K562 (cell line): Measurements from ENCODE around the gene NR3C2. TPM values are rescaled to one million over a fixed set of nuclear protein-coding genes. Genes with fewer than 3 reads are reported as not detected.

Experiments
- ATAC-seq: fragments of 200-7000 bp; cut with Tn5 transposase; 3 replicates; pipeline ENCODE4 v1.9.1; 2020; ENCODE audit warnings: moderate library complexity
- BruUV-seq: library from RNA; stranded (reverse); fragments of 400-500 nt; replicated peaks from 2 replicates; lab custom pipeline; 2021; lab: Mats Ljungman, UMichigan
- CTCF ChIA-PET: fragments of 300-600 bp; formaldehyde crosslinking; extraction: SDS; loops from one replicate; lab custom pipeline; 2021; ENCODE audit warnings: low intra/inter-chr PET ratio; lab: Yijun Ruan, JAX
- POLR2A ChIA-PET: fragments of 300-600, 350-650 bp; sonication (Branson Sonifier 250); formaldehyde crosslinking; extraction: SDS; loops from one replicate; lab custom pipeline; 2021; ENCODE audit warnings: antibody characterized with exemption, inconsistent platforms; lab: Yijun Ruan, JAX
- DNase-seq, 4 experiments: peaks; one replicate each; pipeline versions ENCODE4 v3.0.0 to v3.0.0-alpha.2; 2011 to 2018; ENCODE audit warnings: low spot score in 3 of 4, mixed read lengths in 3 of 4; ENCODE audit errors: extremely low read depth in 1 of 4
- FAIRE-seq: peaks from 2 replicates; lab custom pipeline; 2011; peaks lifted over from hg19 to GRCh38; lab: Jason Lieb, UNC
- H2AFZ ChIP-seq: 2 replicates; pipeline ENCODE4 v1.6.0; 2011; ENCODE audit warnings: low read depth, low read length, control low read depth, inconsistent platforms
- H3K27ac ChIP-seq: fragments of 200-600 bp; 3 replicates; pipeline ENCODE4 v1.8.0; 2011; ENCODE audit warnings: low read depth, mild to moderate bottlenecking, control low read depth, inconsistent platforms, low read length, moderate library complexity, mixed read lengths; ENCODE audit errors: extremely low read depth
- H3K27me3 ChIP-seq, 2 experiments: fragments of 300-600 bp in 1 of 2; 2 replicates in 1 of 2; 3 replicates in 1 of 2; pipeline versions ENCODE4 v1.6.0 to v1.8.0; 2011; ENCODE audit warnings: inconsistent platforms in 2 of 2, low read length in 2 of 2, mild to moderate bottlenecking in 1 of 2, mixed read lengths in 1 of 2, moderate library complexity in 1 of 2; ENCODE audit not compliant: control insufficient read depth in 2 of 2, insufficient read depth in 2 of 2
- H3K36me3 ChIP-seq: fragments of 300-600 bp; 3 replicates; pipeline ENCODE4 v1.8.0; 2011; ENCODE audit warnings: mild to moderate bottlenecking, low read length, inconsistent platforms; ENCODE audit not compliant: control insufficient read depth, insufficient read depth
- H3K4me1 ChIP-seq, 2 experiments: fragments of 200-600 bp in 1 of 2; replicated peaks in 1 of 2; 2 replicates in 1 of 2; 3 replicates in 1 of 2; pipeline versions ENCODE4 v1.5.1 to v1.8.0; 2011; ENCODE audit warnings: inconsistent platforms in 2 of 2, low read length in 2 of 2, mild to moderate bottlenecking in 1 of 2, mixed read lengths in 1 of 2, moderate library complexity in 1 of 2; ENCODE audit not compliant: control insufficient read depth in 2 of 2, insufficient read depth in 2 of 2
- H3K4me2 ChIP-seq: 2 replicates; pipeline ENCODE4 v1.6.1; 2011; ENCODE audit warnings: low read length, control low read depth, inconsistent platforms, mixed read lengths; ENCODE audit not compliant: insufficient read depth
- H3K4me3 ChIP-seq: fragments of 200-600 bp; sonication (generic), shearing (Covaris generic); 2 replicates; pipeline ENCODE4 v1.5.1; 2016; ENCODE audit warnings: control low read depth, inconsistent platforms
- H3K79me2 ChIP-seq: fragments of 200-600 bp; 3 replicates; pipeline ENCODE4 v1.8.0; 2011; ENCODE audit warnings: low read length, inconsistent platforms; ENCODE audit not compliant: control insufficient read depth, insufficient read depth
- H3K9ac ChIP-seq, 2 experiments: 2 replicates each; pipeline versions ENCODE4 v1.6.0 to v1.6.1; 2011; ENCODE audit warnings: low read depth in 2 of 2, low read length in 2 of 2, control low read depth in 1 of 2, inconsistent platforms in 1 of 2, mild to moderate bottlenecking in 1 of 2, mixed read lengths in 1 of 2; ENCODE audit not compliant: insufficient read depth in 1 of 2
- H3K9me1 ChIP-seq: one replicate; pipeline ENCODE4 v1.6.0; 2011; ENCODE audit warnings: inconsistent platforms, mild to moderate bottlenecking, low read length, moderate library complexity; ENCODE audit not compliant: control insufficient read depth, insufficient read depth
- H3K9me3 ChIP-seq: replicated peaks from 2 replicates; pipeline ENCODE4 v1.5.1; 2011; ENCODE audit warnings: low read depth, low read length, inconsistent platforms; ENCODE audit not compliant: control insufficient read depth, insufficient read depth
- H4K20me1 ChIP-seq: replicated peaks from 2 replicates; pipeline ENCODE4 v1.6.1; 2011; ENCODE audit warnings: low read length, inconsistent platforms, mixed read lengths; ENCODE audit not compliant: control insufficient read depth, insufficient read depth
- BDP1 ChIP-seq: IDR thresholded peaks from 3 replicates; pipeline ENCODE4 v1.6.1; 2011; ENCODE audit not compliant: insufficient read length, insufficient read depth
- FOXK2 ChIP-seq, 2 experiments: fragments of 450-650 bp; IDR thresholded peaks in 1 of 2; conservative IDR thresholded peaks in 1 of 2; 2 replicates each; pipeline ENCODE4 v1.6.1; 2016; ENCODE audit warnings: low read depth in 2 of 2, mild to moderate bottlenecking in 1 of 2
- GTF2F1 ChIP-seq: IDR thresholded peaks from 2 replicates; pipeline ENCODE4 v1.6.1; 2011; ENCODE audit warnings: low read depth, low read length, improper control_type of control experiment
- HDAC8 ChIP-seq: fragments of 450-650 bp; IDR thresholded peaks from 2 replicates; pipeline ENCODE4 v1.6.1; 2016; ENCODE audit warnings: mild to moderate bottlenecking, missing genetic modification characterization, moderate library complexity, missing compliant biosample characterization
- RFX5 ChIP-seq: IDR thresholded peaks from 2 replicates; pipeline ENCODE4 v1.6.1; 2011; ENCODE audit warnings: low read depth, mild to moderate bottlenecking, improper control_type of control experiment, low read length
- SMAD1 ChIP-seq: fragments of 150-350 bp; IDR thresholded peaks from 2 replicates; pipeline ENCODE4 v1.6.1; 2014; ENCODE audit warnings: low read length, low read depth; ENCODE audit not compliant: partially characterized antibody
- SREBF1 ChIP-seq: fragments of 150-350 bp; IDR thresholded peaks from 2 replicates; pipeline ENCODE4 v1.6.1; 2014; ENCODE audit warnings: antibody characterized with exemption, low read depth, low read length, borderline replicate concordance
- SRSF3 ChIP-seq: fragments of 200-400 bp; formaldehyde crosslinking; IDR thresholded peaks from 2 replicates; pipeline ENCODE4 v1.6.1; 2016; ENCODE audit warnings: mild to moderate bottlenecking, low read length, moderate library complexity; ENCODE audit not compliant: insufficient read depth
- TEAD1 ChIP-seq, 2 experiments: fragments of 450-650 bp in 1 of 2; sonication (generic) in 1 of 2; formaldehyde crosslinking; IDR thresholded peaks; 2 replicates each; pipeline versions ENCODE4 v1.4.0 to v1.8.0; 2020 to 2022; ENCODE audit warnings: mild to moderate bottlenecking in 2 of 2, missing genetic modification reagents in 1 of 2
- XRCC4 ChIP-seq: IDR thresholded peaks from one replicate; pipeline ENCODE4 v1.6.1; 2011; ENCODE audit not compliant: insufficient read depth, insufficient read length; ENCODE audit errors: extremely low read depth
- ZNF165 ChIP-seq: fragments of 250-450 bp; sonication (Bioruptor Pico); IDR thresholded peaks from 2 replicates; pipeline ENCODE4 v1.4.0; 2020; ENCODE audit warnings: borderline replicate concordance
- ZZZ3 ChIP-seq: fragments of 450-650 bp; IDR thresholded peaks from 2 replicates; pipeline ENCODE4 v1.6.1; 2016; ENCODE audit warnings: antibody characterized with exemption, mild to moderate bottlenecking, moderate library complexity
- WGBS: fragments of 100-300 bp; shearing (Covaris generic); methylation state at CpG from one replicate; pipeline ENCODE4 v1.1.6; 2016; ENCODE audit warnings: low coverage, mixed read lengths; ENCODE audit not compliant: insufficient coverage; ENCODE audit errors: missing lambda C conversion rate; 5-methylcytosine and 5-hydroxymethylcytosine counted together
- in situ Hi-C: fragments of 300-500 bp; cut with MboI; formaldehyde crosslinking; loops from 4 replicates; pipeline ENCODE4 v1.15.0; 2018; ENCODE audit warnings: inconsistent platforms, mixed read lengths
- intact Hi-C: fragments of 100-400 bp; cut with micrococcal nuclease; formaldehyde crosslinking; loops from 2 replicates; pipeline ENCODE4 v1.14.2; 2022
- polyA plus RNA-seq, 8 experiments: library from polyadenylated mRNA; depleted of rRNA in 4 of 8; stranded (reverse) in 5 of 8; unstranded in 3 of 8; fragments of >200 nt; fragmentation: Nextera tagmentation in 2 of 8; fragmentation: Illumina TruSeq in 1 of 8; extraction: Ambion mirVana in 2 of 8; extraction: Trizol in 1 of 8; gene quantifications; 2 replicates each; pipeline versions ENCODE4 v1.2.1 to v1.2.3, GENCODE V29; 2011 to 2014; ENCODE audit warnings: inconsistent platforms in 1 of 8, missing spikeins in 1 of 8
- total RNA-seq, 7 experiments: library from RNA; depleted of rRNA in 6 of 7; stranded (reverse); fragments of >200 nt in 6 of 7; fragmentation: Illumina TruSeq in 2 of 7; extraction: Trizol in 2 of 7; gene quantifications; 2 replicates each; pipeline versions ENCODE4 v1.2.1 to v1.2.3, GENCODE V29; 2011 to 2021; ENCODE audit warnings: low replicate concordance in 1 of 7
- TF ChIP-seq, protein P1 (sequence below): sonication (generic); formaldehyde crosslinking; IDR thresholded peaks from 2 replicates; pipeline ENCODE4 v1.8.0; 2022; ENCODE audit warnings: missing genetic modification reagents, mild to moderate bottlenecking, borderline replicate concordance
- TF ChIP-seq, protein P2 (sequence below): sonication (generic); formaldehyde crosslinking; IDR thresholded peaks from 2 replicates; pipeline ENCODE4 v1.8.0; 2022; ENCODE audit warnings: missing genetic modification reagents, mild to moderate bottlenecking, moderate library complexity, borderline replicate concordance
- TF ChIP-seq, protein P3 (sequence below): fragments of 450-650 bp; IDR thresholded peaks from 2 replicates; pipeline ENCODE4 v1.7.0; 2016; ENCODE audit warnings: borderline replicate concordance
- TF ChIP-seq, protein P4 (sequence below): fragments of 250-450 bp; sonication (Bioruptor Pico); IDR thresholded peaks from 2 replicates; pipeline ENCODE4 v1.9.0; 2021; ENCODE audit warnings: mild to moderate bottlenecking, inconsistent platforms
- TF ChIP-seq, protein P5 (sequence below): fragments of 250-450 bp; sonication (Bioruptor Pico); IDR thresholded peaks from 2 replicates; pipeline ENCODE4 v1.9.0; 2021; ENCODE audit warnings: mild to moderate bottlenecking

The NR3C2 gene
- total and polyA plus RNA-seq, 9 of the 15 experiments (the other 6 are each of a cell fraction or from before 2014, with no cell fraction given) = 0.01 to 0.28 (median 0.16) TPM; not detected in 2

DNA sequence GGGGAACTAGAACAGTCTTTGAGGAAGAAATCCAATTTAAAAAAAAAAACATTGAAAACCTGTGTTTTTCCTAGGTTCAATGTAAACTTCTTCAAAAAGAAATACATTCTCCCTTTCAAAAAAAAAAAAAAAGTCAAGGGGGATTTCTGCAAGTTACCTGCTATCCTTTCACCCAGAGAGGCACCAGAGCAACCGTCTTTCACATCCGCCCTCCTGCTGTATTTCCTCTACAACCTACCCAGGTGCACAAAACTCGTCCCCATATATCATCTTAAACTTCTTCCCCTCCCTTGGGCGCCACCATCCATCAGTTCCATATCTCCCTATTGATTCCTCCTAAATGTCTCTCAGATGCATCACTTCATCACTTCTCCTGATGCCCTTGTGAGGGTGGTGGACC lies 74.5 kb downstream of the NR3C2 start:
- Histone ChIP-seq H3K4me3 (no peak overlapping the region), H3K4me2 (no peak overlapping the region), H3K36me3 (no peaks in the 10 kb centered on the region), H2AFZ (no peak overlapping the region), H4K20me1 (no peaks in the 10 kb centered on the region), H3K9me1 (no peaks in the 10 kb centered on the region), H3K9me3 (no peaks in the 10 kb centered on the region), H3K79me2 (no peaks in the 10 kb centered on the region), H3K27ac (no peak overlapping the region), H3K27me3 (no peaks in the 10 kb centered on the region), H3K4me1 (no peaks in the 10 kb centered on the region), H3K9ac (no peak overlapping the region)
- ChIA-PET CTCF (no interaction called here), POLR2A (no interaction called here)
- DNase-seq (no peak), FAIRE-seq (no peak), ATAC-seq (no peak)
- WGBS = 3% methylated on average over 4 of the region's 4 CpGs
- in situ Hi-C loops (no loop called here), intact Hi-C loops (no loop called here)
- no TSS peak for BruUV-seq
- TF ChIP-seq FOXK2 (conservative IDR thresholded peaks at IDR 0.05 in 1 of 2, IDR thresholded peaks at IDR 0.05 in 1 of 2; ENCODE audit: low read depth in 2 of 2) (no peak), BDP1 (no peak), RFX5 (no peak), SRSF3 (no peak), SMAD1 (no peak), XRCC4 (no peak), HDAC8 (no peak), SREBF1 (no peak), ZNF165 (CRISPR knock-in tag) (no peak), TEAD1 (CRISPR knock-in tag; IDR thresholded peaks at IDR 0.05) (no peak), ZZZ3 (no peak), GTF2F1 (no peak)
- TF ChIP-seq, protein P1, sequence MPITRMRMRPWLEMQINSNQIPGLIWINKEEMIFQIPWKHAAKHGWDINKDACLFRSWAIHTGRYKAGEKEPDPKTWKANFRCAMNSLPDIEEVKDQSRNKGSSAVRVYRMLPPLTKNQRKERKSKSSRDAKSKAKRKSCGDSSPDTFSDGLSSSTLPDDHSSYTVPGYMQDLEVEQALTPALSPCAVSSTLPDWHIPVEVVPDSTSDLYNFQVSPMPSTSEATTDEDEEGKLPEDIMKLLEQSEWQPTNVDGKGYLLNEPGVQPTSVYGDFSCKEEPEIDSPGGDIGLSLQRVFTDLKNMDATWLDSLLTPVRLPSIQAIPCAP = no peak
- TF ChIP-seq, protein P2, sequence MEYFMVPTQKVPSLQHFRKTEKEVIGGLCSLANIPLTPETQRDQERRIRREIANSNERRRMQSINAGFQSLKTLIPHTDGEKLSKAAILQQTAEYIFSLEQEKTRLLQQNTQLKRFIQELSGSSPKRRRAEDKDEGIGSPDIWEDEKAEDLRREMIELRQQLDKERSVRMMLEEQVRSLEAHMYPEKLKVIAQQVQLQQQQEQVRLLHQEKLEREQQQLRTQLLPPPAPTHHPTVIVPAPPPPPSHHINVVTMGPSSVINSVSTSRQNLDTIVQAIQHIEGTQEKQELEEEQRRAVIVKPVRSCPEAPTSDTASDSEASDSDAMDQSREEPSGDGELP (CRISPR knock-in tag) = no peak
- TF ChIP-seq, protein P3, sequence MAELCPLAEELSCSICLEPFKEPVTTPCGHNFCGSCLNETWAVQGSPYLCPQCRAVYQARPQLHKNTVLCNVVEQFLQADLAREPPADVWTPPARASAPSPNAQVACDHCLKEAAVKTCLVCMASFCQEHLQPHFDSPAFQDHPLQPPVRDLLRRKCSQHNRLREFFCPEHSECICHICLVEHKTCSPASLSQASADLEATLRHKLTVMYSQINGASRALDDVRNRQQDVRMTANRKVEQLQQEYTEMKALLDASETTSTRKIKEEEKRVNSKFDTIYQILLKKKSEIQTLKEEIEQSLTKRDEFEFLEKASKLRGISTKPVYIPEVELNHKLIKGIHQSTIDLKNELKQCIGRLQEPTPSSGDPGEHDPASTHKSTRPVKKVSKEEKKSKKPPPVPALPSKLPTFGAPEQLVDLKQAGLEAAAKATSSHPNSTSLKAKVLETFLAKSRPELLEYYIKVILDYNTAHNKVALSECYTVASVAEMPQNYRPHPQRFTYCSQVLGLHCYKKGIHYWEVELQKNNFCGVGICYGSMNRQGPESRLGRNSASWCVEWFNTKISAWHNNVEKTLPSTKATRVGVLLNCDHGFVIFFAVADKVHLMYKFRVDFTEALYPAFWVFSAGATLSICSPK = no peak
- TF ChIP-seq, protein P4, sequence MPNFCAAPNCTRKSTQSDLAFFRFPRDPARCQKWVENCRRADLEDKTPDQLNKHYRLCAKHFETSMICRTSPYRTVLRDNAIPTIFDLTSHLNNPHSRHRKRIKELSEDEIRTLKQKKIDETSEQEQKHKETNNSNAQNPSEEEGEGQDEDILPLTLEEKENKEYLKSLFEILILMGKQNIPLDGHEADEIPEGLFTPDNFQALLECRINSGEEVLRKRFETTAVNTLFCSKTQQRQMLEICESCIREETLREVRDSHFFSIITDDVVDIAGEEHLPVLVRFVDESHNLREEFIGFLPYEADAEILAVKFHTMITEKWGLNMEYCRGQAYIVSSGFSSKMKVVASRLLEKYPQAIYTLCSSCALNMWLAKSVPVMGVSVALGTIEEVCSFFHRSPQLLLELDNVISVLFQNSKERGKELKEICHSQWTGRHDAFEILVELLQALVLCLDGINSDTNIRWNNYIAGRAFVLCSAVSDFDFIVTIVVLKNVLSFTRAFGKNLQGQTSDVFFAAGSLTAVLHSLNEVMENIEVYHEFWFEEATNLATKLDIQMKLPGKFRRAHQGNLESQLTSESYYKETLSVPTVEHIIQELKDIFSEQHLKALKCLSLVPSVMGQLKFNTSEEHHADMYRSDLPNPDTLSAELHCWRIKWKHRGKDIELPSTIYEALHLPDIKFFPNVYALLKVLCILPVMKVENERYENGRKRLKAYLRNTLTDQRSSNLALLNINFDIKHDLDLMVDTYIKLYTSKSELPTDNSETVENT (CRISPR knock-in tag) = no peak
- TF ChIP-seq, protein P5, sequence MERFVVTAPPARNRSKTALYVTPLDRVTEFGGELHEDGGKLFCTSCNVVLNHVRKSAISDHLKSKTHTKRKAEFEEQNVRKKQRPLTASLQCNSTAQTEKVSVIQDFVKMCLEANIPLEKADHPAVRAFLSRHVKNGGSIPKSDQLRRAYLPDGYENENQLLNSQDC (CRISPR knock-in tag) = no peak
